ENCODE results near the gene NOS1AP. TPM values are rescaled to one million over a fixed set of nuclear protein-coding genes. Genes with fewer than 3 reads are reported as not detected.

NOS1AP gene
- polyA plus RNA-seq, 1 of the 3 experiments (the other 2 are of a cell fraction): 0.03 TPM

DNA sequence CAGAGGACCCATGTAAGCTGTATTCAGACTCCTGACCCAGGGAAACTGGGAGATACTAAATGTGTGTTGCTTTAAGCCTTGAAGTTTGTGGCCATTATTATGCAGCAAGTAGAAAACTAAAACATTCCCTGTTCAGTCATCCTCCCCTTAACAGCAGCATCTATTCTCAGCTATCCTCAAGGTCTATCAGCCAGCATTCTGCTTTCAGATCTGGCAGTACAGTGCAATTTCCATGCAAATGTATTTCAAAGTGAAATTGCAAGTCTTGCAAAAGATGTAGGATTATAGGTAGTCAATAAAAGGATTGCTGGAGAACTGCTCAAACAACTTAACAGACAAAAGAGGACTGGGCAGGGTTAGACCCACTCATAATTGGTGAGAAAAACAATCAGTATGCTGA lies 111.3 kb downstream of the NOS1AP start:
- ChIA-PET POLR2A (no interaction called here), CTCF (no interaction called here)
- no peaks in the 10 kb centered on the region for H3K79me2 ChIP-seq (ENCODE audit: insufficient read depth)
- no peaks in the 10 kb centered on the region for H3F3A ChIP-seq (replicated peaks; ENCODE audit: insufficient read depth)
- no peak overlapping the region for H3K4me3 ChIP-seq (ENCODE audit: low read depth in 2 of 2, low read length in 1 of 2)
- no peaks in the 10 kb centered on the region for H4K20me1 ChIP-seq (ENCODE audit: insufficient read depth)
- TF ChIP-seq TAF1 (IDR thresholded peaks at IDR 0.05; ENCODE audit: borderline replicate concordance, low read depth, low read length) (no peak), FOXJ3 (CRISPR knock-in tag; IDR thresholded peaks at IDR 0.05) (no peak), RFX5 (IDR thresholded peaks at IDR 0.05; ENCODE audit: low read length) (no peak), NFIC (IDR thresholded peaks at IDR 0.05; ENCODE audit: borderline replicate concordance) (no peak), POLR2AphosphoS5 (IDR thresholded peaks at IDR 0.05; ENCODE audit: low read depth, low read length) (no peak), YY1 (IDR thresholded peaks at IDR 0.05; ENCODE audit: low read depth) (no peak), TCF12 (IDR thresholded peaks at IDR 0.05) (no peak), JUND (IDR thresholded peaks at IDR 0.05) (no peak), MXI1 (IDR thresholded peaks at IDR 0.05; ENCODE audit: low read depth, low read length) (no peak), IRF3 (IDR thresholded peaks at IDR 0.05; ENCODE audit: low read depth, low read length) (no peak), SMC3 (IDR thresholded peaks at IDR 0.05; ENCODE audit: low read depth, low read length) (no peak), NRF1 (IDR thresholded peaks at IDR 0.05; ENCODE audit: low read depth, low read length) (no peak), FOXM1 (IDR thresholded peaks at IDR 0.05; ENCODE audit: low read depth) (no peak)
- TF ChIP-seq, protein P1, sequence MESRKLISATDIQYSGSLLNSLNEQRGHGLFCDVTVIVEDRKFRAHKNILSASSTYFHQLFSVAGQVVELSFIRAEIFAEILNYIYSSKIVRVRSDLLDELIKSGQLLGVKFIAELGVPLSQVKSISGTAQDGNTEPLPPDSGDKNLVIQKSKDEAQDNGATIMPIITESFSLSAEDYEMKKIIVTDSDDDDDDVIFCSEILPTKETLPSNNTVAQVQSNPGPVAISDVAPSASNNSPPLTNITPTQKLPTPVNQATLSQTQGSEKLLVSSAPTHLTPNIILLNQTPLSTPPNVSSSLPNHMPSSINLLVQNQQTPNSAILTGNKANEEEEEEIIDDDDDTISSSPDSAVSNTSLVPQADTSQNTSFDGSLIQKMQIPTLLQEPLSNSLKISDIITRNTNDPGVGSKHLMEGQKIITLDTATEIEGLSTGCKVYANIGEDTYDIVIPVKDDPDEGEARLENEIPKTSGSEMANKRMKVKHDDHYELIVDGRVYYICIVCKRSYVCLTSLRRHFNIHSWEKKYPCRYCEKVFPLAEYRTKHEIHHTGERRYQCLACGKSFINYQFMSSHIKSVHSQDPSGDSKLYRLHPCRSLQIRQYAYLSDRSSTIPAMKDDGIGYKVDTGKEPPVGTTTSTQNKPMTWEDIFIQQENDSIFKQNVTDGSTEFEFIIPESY (IDR thresholded peaks at IDR 0.05; ENCODE audit: borderline replicate concordance, low read depth): no peak
- no peaks in the 10 kb centered on the region; the same call in 1 of the 2 replicates for H3K27me3 ChIP-seq (ENCODE audit: insufficient read depth)
- no peak overlapping the region for H3K9ac ChIP-seq
- no peaks in the 10 kb centered on the region for H3K9me3 ChIP-seq
- no peak overlapping the region for H2AFZ ChIP-seq (ENCODE audit: low read depth)
- no peaks in the 10 kb centered on the region for H3K36me3 ChIP-seq (replicated peaks in 1 of 2; ENCODE audit: control insufficient read depth in 1 of 2, insufficient read depth in 2 of 2, low read length in 1 of 2)
- no peaks in the 10 kb centered on the region for H3K4me1 ChIP-seq (ENCODE audit: control insufficient read depth in 1 of 2, insufficient read depth in 2 of 2, low read depth in 1 of 2, low read length in 1 of 2)
- no peaks in the 10 kb centered on the region for H3K9me2 ChIP-seq
- no peak overlapping the region for H3K4me2 ChIP-seq
- no peak overlapping the region for H3K27ac ChIP-seq (ENCODE audit: low read depth in 2 of 2, low read length in 1 of 2)
- DNase-seq: no peak

- H3K9me3 ChIP-seq: no peaks in the 10 kb centered on the region
- H4K20me1 ChIP-seq (ENCODE audit: insufficient read depth): no peaks in the 10 kb centered on the region
- H3K27ac ChIP-seq (ENCODE audit: low read depth in 2 of 2, low read length in 1 of 2): no peak overlapping the region
- no peak for TF ChIP-seq RXRA (IDR thresholded peaks at IDR 0.05; ENCODE audit: borderline replicate concordance, low read depth)
- no peaks in the 10 kb centered on the region for H3K4me1 ChIP-seq (ENCODE audit: control insufficient read depth in 1 of 2, insufficient read depth in 2 of 2, low read depth in 1 of 2, low read length in 1 of 2)
- H2AFZ ChIP-seq (ENCODE audit: low read depth): no peak overlapping the region
- CTCF ChIA-PET: no interaction called here
- no peaks in the 10 kb centered on the region for H3F3A ChIP-seq (replicated peaks; ENCODE audit: insufficient read depth)
- H3K9ac ChIP-seq: no peak overlapping the region
- H3K36me3 ChIP-seq (replicated peaks in 1 of 2; ENCODE audit: control insufficient read depth in 1 of 2, insufficient read depth in 2 of 2, low read length in 1 of 2): no peaks in the 10 kb centered on the region
- no peaks in the 10 kb centered on the region for H3K79me2 ChIP-seq (ENCODE audit: insufficient read depth)
- POLR2A ChIA-PET: no interaction called here
- no peak overlapping the region for H3K4me3 ChIP-seq (ENCODE audit: low read depth in 2 of 2, low read length in 1 of 2)
- no peak for DNase-seq
- H3K27me3 ChIP-seq (ENCODE audit: insufficient read depth): no peaks in the 10 kb centered on the region; the same call in 1 of the 2 replicates
- no peak overlapping the region for H3K4me2 ChIP-seq
- 45% methylated on average over 4 of the region's 4 CpGs for whole genome bisulfite sequencing (ENCODE audit: low lambda C conversion rate)
- H3K9me2 ChIP-seq: no peaks in the 10 kb centered on the region
These were observed 112.6 kb downstream of the NOS1AP start for GRCh38 chr1:162182090-162182489.

All from SK-N-SH (cell line).